ENCODE data around the gene FARS2. TPM values are rescaled to one million over a fixed set of nuclear protein-coding genes. Genes with fewer than 3 reads are reported as not detected.

Gene FARS2
- polyA plus RNA-seq, 1 donor (not counting 4 experiments of a cell fraction or from before 2014, with no cell fraction given) = 21.3 TPM

- Histone ChIP-seq H3K27ac (ENCODE audit: control insufficient read depth, insufficient read depth, low read length) (no peak overlapping the region), H2AFZ (ENCODE audit: control insufficient read depth, low read length) (no peak overlapping the region), H3K4me2 (ENCODE audit: control insufficient read depth, extremely low read depth, insufficient read depth, low read depth, low read length) (no peak overlapping the region), H3K9me3 (ENCODE audit: control insufficient read depth, low read depth, low read length) (no peaks in the 10 kb centered on the region), H4K20me1 (ENCODE audit: control insufficient read depth, extremely low read depth, insufficient read depth, low read length) (no peaks in the 10 kb centered on the region), H3K9me1 (ENCODE audit: control insufficient read depth, extremely low read depth, insufficient read depth, low read length) (no peaks in the 10 kb centered on the region), H3K27me3 (ENCODE audit: control insufficient read depth, extremely low read depth, insufficient read depth, low read length) (no peaks in the 10 kb centered on the region), H3K79me2 (ENCODE audit: control insufficient read depth, insufficient read depth, low read length) (no peaks in the 10 kb centered on the region), H3K4me1 (ENCODE audit: control insufficient read depth, extremely low read depth, insufficient read depth, low read length) (no peaks in the 10 kb centered on the region), H3K36me3 (ENCODE audit: control insufficient read depth in 2 of 2, extremely low read depth in 1 of 2, insufficient read depth in 2 of 2, low read length in 2 of 2) (no peaks in the 10 kb centered on the region), H3K9ac (ENCODE audit: control insufficient read depth, extremely low read depth, insufficient read depth, low read length) (no peak overlapping the region), H3K4me3 (ENCODE audit: control insufficient read depth in 2 of 3, extremely low read depth in 1 of 3, insufficient read depth in 2 of 3, low read depth in 1 of 3, low read length in 3 of 3) (no peak overlapping the region)
- FAIRE-seq (no peak), DNase-seq (ENCODE audit: low read depth, low spot score) (no peak)
- TF ChIP-seq EZH2 (IDR thresholded peaks at IDR 0.05; ENCODE audit: low read length) (no peak), CTCF (optimal IDR thresholded peaks at IDR 0.05 in 1 of 3, IDR thresholded peaks at IDR 0.05 in 1 of 3, conservative IDR thresholded peaks at IDR 0.05 in 1 of 3; ENCODE audit: extremely low read depth in 1 of 3, insufficient read depth in 2 of 3, low read length in 3 of 3) (no peak)
- dilution Hi-C loops (cut with MboI; ENCODE audit: extremely low pct_ligation_motif_present, low sequenced_read_pairs) = no loop called here
Measured at GRCh38 chr6:5606546-5606945, 345.2 kb downstream of the FARS2 start.

- H4K20me1 ChIP-seq (ENCODE audit: control insufficient read depth, extremely low read depth, insufficient read depth, low read length) = no peaks in the 10 kb centered on the region
- DNase-seq (ENCODE audit: low read depth, low spot score) (no peak), FAIRE-seq (no peak)
- no peak overlapping the region for H3K27ac ChIP-seq (ENCODE audit: control insufficient read depth, insufficient read depth, low read length)
- H2AFZ ChIP-seq (ENCODE audit: control insufficient read depth, low read length) = no peak overlapping the region
- H3K27me3 ChIP-seq (ENCODE audit: control insufficient read depth, extremely low read depth, insufficient read depth, low read length) = no peaks in the 10 kb centered on the region
- H3K9ac ChIP-seq (ENCODE audit: control insufficient read depth, extremely low read depth, insufficient read depth, low read length) = no peak overlapping the region
- H3K4me1 ChIP-seq (ENCODE audit: control insufficient read depth, extremely low read depth, insufficient read depth, low read length) = no peaks in the 10 kb centered on the region
- H3K9me1 ChIP-seq (ENCODE audit: control insufficient read depth, extremely low read depth, insufficient read depth, low read length) = no peaks in the 10 kb centered on the region
- H3K9me3 ChIP-seq (ENCODE audit: control insufficient read depth, low read depth, low read length) = no peaks in the 10 kb centered on the region
- no peaks in the 10 kb centered on the region for H3K79me2 ChIP-seq (ENCODE audit: control insufficient read depth, insufficient read depth, low read length)
- TF ChIP-seq CTCF (optimal IDR thresholded peaks at IDR 0.05 in 1 of 3, IDR thresholded peaks at IDR 0.05 in 1 of 3, conservative IDR thresholded peaks at IDR 0.05 in 1 of 3; ENCODE audit: extremely low read depth in 1 of 3, insufficient read depth in 2 of 3, low read length in 3 of 3) (no peak), EZH2 (IDR thresholded peaks at IDR 0.05; ENCODE audit: low read length) (no peak)
- no peak overlapping the region for H3K4me3 ChIP-seq (ENCODE audit: control insufficient read depth in 2 of 3, extremely low read depth in 1 of 3, insufficient read depth in 2 of 3, low read depth in 1 of 3, low read length in 3 of 3)
- no peak overlapping the region for H3K4me2 ChIP-seq (ENCODE audit: control insufficient read depth, extremely low read depth, insufficient read depth, low read depth, low read length)
- no peaks in the 10 kb centered on the region for H3K36me3 ChIP-seq (ENCODE audit: control insufficient read depth in 2 of 2, extremely low read depth in 1 of 2, insufficient read depth in 2 of 2, low read length in 2 of 2)
- dilution Hi-C loops (cut with MboI; ENCODE audit: extremely low pct_ligation_motif_present, low sequenced_read_pairs) = no loop called here
Measured at GRCh38 chr6:5610640-5611039, 349.3 kb downstream of the FARS2 start.
